H1 (cell line): ENCODE data around the gene DENND2C. TPM values are rescaled to one million over a fixed set of nuclear protein-coding genes. Genes with fewer than 3 reads are reported as not detected.

ENCODE experiments used
- CTCF ChIA-PET: fragments of 300-600 bp; sonication (Branson Sonifier 250); formaldehyde crosslinking; loops from one replicate; lab custom pipeline; 2021; ENCODE audit not compliant: partially characterized antibody; lab: Charles Lee
- POLR2A ChIA-PET: fragments of 300-600 bp; sonication (Branson Sonifier 250); formaldehyde crosslinking; loops from one replicate; lab custom pipeline; 2021; ENCODE audit warnings: inconsistent platforms; ENCODE audit not compliant: partially characterized antibody; lab: Charles Lee
- DNase-seq, 2 experiments: peaks; one replicate each; pipeline versions ENCODE4 v3.0.0 to v3.0.0-alpha.2; 2010 to 2022; ENCODE audit warnings: low spot score in 2 of 2, low read depth in 1 of 2, mixed read lengths in 1 of 2
- FAIRE-seq: peaks from 2 replicates; lab custom pipeline; 2011; peaks lifted over from hg19 to GRCh38; lab: Jason Lieb, UNC
- H2AFZ ChIP-seq: 2 replicates; pipeline ENCODE4 v1.8.1; 2012; ENCODE audit warnings: low read length, inconsistent platforms
- H2AK5ac ChIP-seq: 2 replicates; pipeline ENCODE4 v1.6.1; 2013; ENCODE audit warnings: low read depth, low read length
- H2BK120ac ChIP-seq: replicated peaks from 2 replicates; pipeline ENCODE3; 2013; ENCODE audit warnings: low read depth, low read length, inconsistent platforms
- H2BK12ac ChIP-seq: 2 replicates; pipeline ENCODE4 v1.6.1; 2013; ENCODE audit warnings: low read depth, low read length
- H2BK15ac ChIP-seq: 2 replicates; pipeline ENCODE4 v1.6.1; 2013; ENCODE audit warnings: low read length
- H2BK20ac ChIP-seq: 2 replicates; pipeline ENCODE4 v1.6.1; 2013; ENCODE audit warnings: low read length
- H2BK5ac ChIP-seq: 2 replicates; pipeline ENCODE4 v1.6.1; 2013; ENCODE audit warnings: low read depth, low read length
- H3K14ac ChIP-seq: 2 replicates; pipeline ENCODE4 v1.6.1; 2013; ENCODE audit warnings: inconsistent platforms; ENCODE audit not compliant: insufficient read length
- H3K18ac ChIP-seq: 2 replicates; pipeline ENCODE4 v1.6.1; 2013; ENCODE audit warnings: low read length; ENCODE audit errors: extremely low read depth
- H3K23ac ChIP-seq: 2 replicates; pipeline ENCODE4 v1.6.1; 2013; ENCODE audit warnings: inconsistent platforms; ENCODE audit not compliant: insufficient read length
- H3K23me2 ChIP-seq: 2 replicates; pipeline ENCODE4 v1.6.1; 2013; ENCODE audit warnings: low read depth, low read length
- H3K27ac ChIP-seq: 2 replicates; pipeline ENCODE4 v1.6.1; 2011; ENCODE audit warnings: low read depth, low read length, inconsistent platforms
- H3K27me3 ChIP-seq, 4 experiments: replicated peaks in 1 of 4; 1 replicate in 1 of 4; 2 replicates in 3 of 4; pipeline versions ENCODE4 v1.6.1 to v1.8.1; 2011 to 2013; ENCODE audit warnings: low read length in 3 of 4, mild to moderate bottlenecking in 3 of 4, inconsistent platforms in 2 of 4, mixed read lengths in 2 of 4, moderate library complexity in 1 of 4; ENCODE audit not compliant: control insufficient read depth in 3 of 4, insufficient read depth in 3 of 4; ENCODE audit errors: extremely low read depth in 1 of 4
- H3K36me3 ChIP-seq, 4 experiments: 2 replicates each; pipeline versions ENCODE4 v1.6.1 to v1.8.1; 2011 to 2013; ENCODE audit warnings: mild to moderate bottlenecking in 4 of 4, low read length in 3 of 4, moderate library complexity in 2 of 4, control low read depth in 1 of 4, inconsistent platforms in 1 of 4; ENCODE audit not compliant: insufficient read depth in 4 of 4, control insufficient read depth in 2 of 4
- H3K4ac ChIP-seq: replicated peaks from 2 replicates; pipeline ENCODE3; 2013; ENCODE audit warnings: low read length, low read depth, mixed read lengths, inconsistent platforms; ENCODE audit not compliant: insufficient read length
- H3K4me1 ChIP-seq, 4 experiments: replicated peaks in 1 of 4; 1 replicate in 1 of 4; 2 replicates in 3 of 4; pipeline versions ENCODE4 v1.6.1 to v1.8.1; 2011 to 2013; ENCODE audit warnings: low read length in 3 of 4, inconsistent platforms in 2 of 4, mixed read lengths in 1 of 4; ENCODE audit not compliant: insufficient read depth in 4 of 4, control insufficient read depth in 3 of 4
- H3K4me2 ChIP-seq, 2 experiments: 2 replicates each; pipeline versions ENCODE4 v1.6.1 to v1.8.1; 2011 to 2013; ENCODE audit warnings: low read depth in 2 of 2, low read length in 2 of 2, control low read depth in 1 of 2, inconsistent platforms in 1 of 2, mild to moderate bottlenecking in 1 of 2; ENCODE audit not compliant: insufficient read depth in 1 of 2
- H3K4me3 ChIP-seq, 4 experiments: fragments of 200-600, 300-600 bp in 1 of 4; sonication (generic), shearing (Covaris generic), sonication (Bioruptor Twin) in 1 of 4; 2 replicates each; pipeline versions ENCODE4 v1.5.1 to v1.8.1; 2011 to 2016; ENCODE audit warnings: low read length in 4 of 4, low read depth in 3 of 4, control low read depth in 2 of 4, inconsistent platforms in 2 of 4, mild to moderate bottlenecking in 2 of 4, mixed read lengths in 1 of 4, moderate library complexity in 1 of 4; ENCODE audit not compliant: insufficient read depth in 2 of 4; ENCODE audit errors: extremely low read depth in 1 of 4
- H3K56ac ChIP-seq: replicated peaks from 2 replicates; pipeline ENCODE3; 2013; ENCODE audit warnings: low read depth, mild to moderate bottlenecking, mixed read lengths, low read length, inconsistent platforms; ENCODE audit not compliant: insufficient read length
- H3K79me1 ChIP-seq: 2 replicates; pipeline ENCODE4 v1.6.1; 2013; ENCODE audit warnings: low read depth, low read length, control low read depth
- H3K79me2 ChIP-seq, 2 experiments: 2 replicates each; pipeline versions ENCODE4 v1.6.1 to v1.8.1; 2012 to 2013; ENCODE audit warnings: low read length in 2 of 2, mild to moderate bottlenecking in 2 of 2, inconsistent platforms in 1 of 2; ENCODE audit not compliant: insufficient read depth in 2 of 2, control insufficient read depth in 1 of 2
- H3K9ac ChIP-seq, 4 experiments: replicated peaks in 1 of 4; 1 replicate in 1 of 4; 2 replicates in 3 of 4; pipeline versions ENCODE4 v1.6.1 to v1.8.1; 2011 to 2013; ENCODE audit warnings: low read depth in 3 of 4, low read length in 3 of 4, control low read depth in 2 of 4, mild to moderate bottlenecking in 2 of 4, moderate library complexity in 2 of 4, inconsistent platforms in 1 of 4; ENCODE audit errors: extremely low read depth in 1 of 4
- H3K9me3 ChIP-seq, 2 experiments: 2 replicates each; pipeline versions ENCODE4 v1.6.1 to v1.8.1; 2012 to 2013; ENCODE audit warnings: mild to moderate bottlenecking in 2 of 2, moderate library complexity in 2 of 2, control low read depth in 1 of 2, inconsistent platforms in 1 of 2, low read depth in 1 of 2, low read length in 1 of 2, mixed read lengths in 1 of 2; ENCODE audit not compliant: insufficient read depth in 2 of 2
- H4K20me1 ChIP-seq, 2 experiments: replicated peaks in 1 of 2; 2 replicates each; pipeline versions ENCODE3 to v1.8.1; 2011 to 2013; ENCODE audit warnings: inconsistent platforms in 2 of 2, low read length in 2 of 2, mild to moderate bottlenecking in 1 of 2; ENCODE audit not compliant: insufficient read depth in 2 of 2, control insufficient read depth in 1 of 2
- H4K5ac ChIP-seq: 2 replicates; pipeline ENCODE4 v1.6.1; 2013; ENCODE audit warnings: low read length, low read depth, mixed read lengths, inconsistent platforms; ENCODE audit not compliant: insufficient read length
- H4K8ac ChIP-seq: 2 replicates; pipeline ENCODE4 v1.8.0; 2013; ENCODE audit warnings: mild to moderate bottlenecking, moderate library complexity, low read length, inconsistent platforms; ENCODE audit not compliant: insufficient read depth; ENCODE audit errors: extremely low read depth
- H4K91ac ChIP-seq: replicated peaks from 2 replicates; pipeline ENCODE3; 2013; ENCODE audit warnings: low read length, mixed read lengths, inconsistent platforms; ENCODE audit not compliant: insufficient read length
- CBX5 ChIP-seq: fragments of 300-800, 300-1000 bp; sonication (generic); IDR thresholded peaks from 2 replicates; pipeline ENCODE4 v1.7.1; 2016; ENCODE audit warnings: antibody characterized with exemption, low read length, low read depth
- CBX8 ChIP-seq: fragments of 300-800, 300-1000 bp; sonication (generic); IDR thresholded peaks from 2 replicates; pipeline ENCODE4 v1.7.1; 2016; ENCODE audit warnings: low read depth, low read length, borderline replicate concordance
- CTBP2 ChIP-seq: IDR thresholded peaks from 2 replicates; pipeline ENCODE4 v1.7.0; 2011; ENCODE audit warnings: borderline replicate concordance, mild to moderate bottlenecking, moderate library complexity, mixed read lengths, low read length; ENCODE audit not compliant: insufficient read depth, insufficient read length
- EGR1 ChIP-seq: IDR thresholded peaks from 2 replicates; pipeline ENCODE4 v1.6.1; 2011; ENCODE audit warnings: low read depth, low read length, borderline replicate concordance
- EP300 ChIP-seq, 2 experiments: IDR thresholded peaks; 1 replicate in 1 of 2; 2 replicates in 1 of 2; pipeline ENCODE4 v1.6.1; 2011 to 2012; ENCODE audit warnings: low read depth in 2 of 2, low read length in 2 of 2, mild to moderate bottlenecking in 2 of 2, borderline replicate concordance in 1 of 2, inconsistent platforms in 1 of 2, moderate library complexity in 1 of 2
- GABPA ChIP-seq: IDR thresholded peaks from 2 replicates; pipeline ENCODE4 v1.6.1; 2011; ENCODE audit warnings: mild to moderate bottlenecking, low read length, moderate library complexity, borderline replicate concordance; ENCODE audit not compliant: insufficient read depth
- GTF2F1 ChIP-seq: IDR thresholded peaks from 2 replicates; pipeline ENCODE4 v1.6.1; 2012; ENCODE audit warnings: low read depth, low read length, improper control_type of control experiment, borderline replicate concordance
- HDAC6 ChIP-seq: IDR thresholded peaks from one replicate; pipeline ENCODE4 v1.7.1; 2012; ENCODE audit warnings: low read depth, mild to moderate bottlenecking, inconsistent platforms, low read length, moderate library complexity
- KDM4A ChIP-seq: IDR thresholded peaks from one replicate; pipeline ENCODE4 v1.7.1; 2012; ENCODE audit warnings: low read depth, mild to moderate bottlenecking, moderate library complexity, low read length, inconsistent platforms; ENCODE audit not compliant: severe bottlenecking
- RBBP5 ChIP-seq: IDR thresholded peaks from 2 replicates; pipeline ENCODE4 v1.7.1; 2012; ENCODE audit warnings: low read depth, mild to moderate bottlenecking, inconsistent platforms, low read length, moderate library complexity, borderline replicate concordance
- SP1 ChIP-seq: IDR thresholded peaks from 2 replicates; pipeline ENCODE4 v1.6.1; 2011; ENCODE audit warnings: low read depth, low read length
- SP2 ChIP-seq: IDR thresholded peaks from 2 replicates; pipeline ENCODE4 v1.6.1; 2012; ENCODE audit warnings: mild to moderate bottlenecking, low read length, inconsistent platforms
- TBP ChIP-seq: IDR thresholded peaks from 2 replicates; pipeline ENCODE4 v1.6.1; 2011; ENCODE audit warnings: low read depth, low read length, improper control_type of control experiment
- ZNF274 ChIP-seq: IDR thresholded peaks from 2 replicates; pipeline ENCODE4 v1.7.0; 2012; ENCODE audit warnings: low read length, borderline replicate concordance; ENCODE audit errors: extremely low read depth
- WGBS, 2 experiments: shearing (Covaris generic) in 1 of 2; methylation state at CpG; one replicate each; pipeline versions ENCODE4 v1.1.6 to v1.1.7; 2013 to 2015; ENCODE audit warnings: low lambda C conversion rate in 2 of 2, mixed read lengths in 2 of 2, inconsistent platforms in 1 of 2, low coverage in 1 of 2, missing lambda C conversion rate in 1 of 2; ENCODE audit not compliant: insufficient replicate concordance in 2 of 2, insufficient coverage in 1 of 2, insufficient read length in 1 of 2; ENCODE audit errors: extremely low coverage in 1 of 2, missing lambda C conversion rate in 1 of 2; 5-methylcytosine and 5-hydroxymethylcytosine counted together
- polyA plus RNA-seq, 7 experiments: library from polyadenylated mRNA; depleted of rRNA in 3 of 7; stranded (reverse) in 5 of 7; unstranded in 2 of 7; fragments of >200 nt in 5 of 7; fragments of 200-250 nt in 2 of 7; gene quantifications; 1 replicate in 5 of 7; 2 replicates in 1 of 7; 4 replicates in 1 of 7; pipeline versions ENCODE4 v1.2.1 to v1.2.3, GENCODE V29; 2011 to 2013; ENCODE audit warnings: missing spikeins in 2 of 7, mixed read lengths in 2 of 7
- total RNA-seq: library from RNA; stranded (reverse); fragmentation: NEBNext Ultra II Directional; extraction: Animal tissue kit (Norgen Biotek cat#: 25700); gene quantifications from 2 replicates; pipeline ENCODE4 v1.2.1, GENCODE V29; 2021

Gene DENND2C
- total and polyA plus RNA-seq, 2 of the 8 experiments (the other 6 are each of a cell fraction or from before 2014, with no cell fraction given), result 1.8 to 5.5 TPM

- Histone ChIP-seq H2AK5ac (no peak overlapping the region), H2BK120ac (no peak overlapping the region), H3K9me3 (no peaks in the 10 kb centered on the region), H3K36me3 (peaks cover 9 to 58% (median 35%) of the 10 kb centered on the region in 4 experiments), H3K4ac (no peak overlapping the region), H2BK20ac (no peak overlapping the region), H3K4me1 (no peaks in the 10 kb centered on the region), H3K79me2 (peaks cover 0 to 11% of the 10 kb centered on the region in 2 experiments; a peak in 1 of 4 replicates), H2AFZ (no peak overlapping the region), H4K20me1 (peaks cover 0 to 1% of the 10 kb centered on the region in 2 experiments), H3K4me2 (no peak overlapping the region), H2BK15ac (no peak overlapping the region), H3K79me1 (no peaks in the 10 kb centered on the region), H4K5ac (no peak overlapping the region), H3K4me3 (no peak overlapping the region), H2BK12ac (no peak overlapping the region), H3K23ac (no peak overlapping the region), H3K56ac (no peak overlapping the region), H2BK5ac (no peak overlapping the region), H3K18ac (no peak overlapping the region), H3K23me2 (no peaks in the 10 kb centered on the region), H3K27me3 (no peaks in the 10 kb centered on the region), H3K14ac (no peak overlapping the region)
- POLR2A ChIA-PET, result interaction anchor here (0.7 to 0.8 kb wide), 2 partner anchors 72 to 179 kb away, joined by 3 to 4 read pairs; no protein-coding TSS in a partner anchor
- 86% methylated on average over 2 of the region's 2 CpGs; no CpG with 5 or more reads in 1 of the 2 experiments for WGBS, 2 experiments
- CTCF ChIA-PET, result interaction anchor here (0.9 kb wide), 1 partner anchor 228 kb away, joined by 3 read pairs; no protein-coding TSS in a partner anchor
- no peak for FAIRE-seq
- no peak for TF ChIP-seq TBP
- TF ChIP-seq EGR1, result no peak
- TF ChIP-seq GTF2F1, result no peak
- TF ChIP-seq HDAC6, result no peak
- no peak for TF ChIP-seq SP1
- no peak for TF ChIP-seq ZNF274
- TF ChIP-seq SP2, result no peak
- no peak for TF ChIP-seq RBBP5
- no peak for TF ChIP-seq EP300 (IDR thresholded peaks at IDR 0.05; ENCODE audit: borderline replicate concordance in 1 of 2, low read depth in 2 of 2, low read length in 2 of 2)
- TF ChIP-seq CBX5, result no peak
- TF ChIP-seq KDM4A, result no peak
- TF ChIP-seq CTBP2, result no peak
- no peak for TF ChIP-seq CBX8
- TF ChIP-seq GABPA, result no peak
- TF ChIP-seq, all 59 proteins: peak for 0
- Histone ChIP-seq H3K27ac (no peak overlapping the region), H4K91ac (no peak overlapping the region), H4K8ac (no peak overlapping the region), H3K9ac (no peak overlapping the region)
- no peak for DNase-seq
Observed at GRCh38 chr1:114574365-114574764, 95.5 kb downstream of the DENND2C start.
